C4-2B (cell line): ENCODE results near the gene ARGLU1.

Source experiments
- CTCF ChIP-seq: fragments of 450-650 bp; conservative IDR thresholded peaks from 2 replicates; pipeline ENCODE4 v1.5.1; 2017; ENCODE audit warnings: mild to moderate bottlenecking
- ZFX ChIP-seq: fragments of 450-650 bp; IDR thresholded peaks from 2 replicates; pipeline ENCODE4 v1.6.1; 2017

GRCh38 chr13:106602178-106602577 is 34.2 kb upstream of the ARGLU1 start:
- TF ChIP-seq CTCF (no peak), ZFX (no peak)
